Right renal pelvis (tissue), 4 donors: ENCODE results near the gene CXCR4. TPM values are rescaled to one million over a fixed set of nuclear protein-coding genes. Genes with fewer than 3 reads are reported as not detected.
"Not testable (repeated sequence)": the region's sequence is repeated elsewhere in the genome, so short reads cannot be mapped to it uniquely, and the experiment has no call there.

Source experiments
- DNase-seq, 4 donors: peaks; one replicate each; pipeline ENCODE4 v3.0.0-alpha.2; 2013; ENCODE audit warnings: low read depth in 4 of 4, low spot score in 3 of 4, missing footprints in 1 of 4
- polyA plus RNA-seq, 4 donors: library from polyadenylated mRNA; unstranded; fragments of 120-200 nt; gene quantifications; one replicate each; pipeline ENCODE4 v1.2.1, GENCODE V29; 2013; ENCODE audit not compliant: insufficient read length in 4 of 4

CXCR4 gene
- polyA plus RNA-seq, 4 donors = 47.8 to 53.4 (median 52.7) TPM

- DNase-seq = no peak
These were observed 2.7 kb downstream of the CXCR4 start for GRCh38 chr2:136115183-136115761.

GRCh38 chr2:136114382-136114781 lies 3.6 kb downstream of the CXCR4 start:
- no peak for DNase-seq

DNA sequence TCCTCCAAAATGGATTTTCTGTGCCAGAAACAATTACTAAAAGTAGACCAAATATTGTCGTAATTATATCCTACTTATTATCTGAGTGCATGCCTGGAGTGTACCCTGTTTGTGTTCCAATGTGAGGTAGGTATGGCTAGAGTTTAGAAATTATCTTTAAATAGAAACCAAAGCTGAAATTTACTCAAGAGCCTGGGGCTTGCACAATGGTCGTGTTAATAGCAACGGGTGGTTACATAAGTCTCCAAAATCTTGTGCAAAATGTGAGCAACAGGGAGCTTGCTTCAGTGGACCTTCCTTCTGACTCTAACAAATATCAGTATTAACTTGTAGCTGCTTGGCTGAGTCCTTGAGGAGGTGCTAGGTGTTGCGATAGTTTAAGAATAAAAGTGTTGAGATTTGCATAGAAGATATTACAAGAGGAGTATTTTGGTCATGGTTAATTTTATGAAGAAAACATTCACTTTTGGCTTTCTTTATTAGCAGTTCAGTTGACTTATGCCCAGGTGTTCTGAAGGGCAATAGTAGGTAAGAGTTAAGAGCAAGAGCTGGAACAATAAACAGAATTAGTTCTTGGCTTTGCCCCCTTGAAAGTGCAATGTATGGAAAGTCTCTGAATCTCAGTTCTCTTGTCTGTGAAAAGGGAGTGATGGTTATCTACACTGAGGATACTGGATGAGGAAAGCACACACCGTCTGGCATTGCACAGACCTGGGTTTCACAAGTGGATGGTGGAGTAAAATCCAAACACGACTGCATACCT lies 4.6 kb downstream of the CXCR4 start:
- DNase-seq = no peak

GRCh38 chr2:136112317-136113208 lies 5.4 kb downstream of the CXCR4 start:
- no peak for DNase-seq

DNA sequence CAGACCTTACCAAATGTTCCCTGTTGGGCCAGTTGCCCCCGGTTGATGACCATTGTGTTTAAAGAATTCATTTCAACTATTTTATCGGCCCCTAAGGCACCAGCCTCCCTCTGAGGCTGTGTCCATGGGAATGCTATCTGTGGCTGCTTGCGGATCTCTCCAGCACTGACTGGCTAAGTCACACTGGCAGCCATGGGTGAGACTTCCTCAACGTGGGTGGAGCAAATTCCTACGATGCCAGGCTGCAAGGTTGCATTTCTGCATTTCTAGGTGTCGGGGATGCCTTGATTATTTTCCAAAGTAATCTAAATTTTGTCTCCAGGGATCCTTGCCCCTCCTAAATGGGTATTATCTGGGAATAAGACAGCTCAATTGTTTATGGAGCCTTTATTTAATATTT lies 6.2 kb downstream of the CXCR4 start:
- no peak for DNase-seq

DNA sequence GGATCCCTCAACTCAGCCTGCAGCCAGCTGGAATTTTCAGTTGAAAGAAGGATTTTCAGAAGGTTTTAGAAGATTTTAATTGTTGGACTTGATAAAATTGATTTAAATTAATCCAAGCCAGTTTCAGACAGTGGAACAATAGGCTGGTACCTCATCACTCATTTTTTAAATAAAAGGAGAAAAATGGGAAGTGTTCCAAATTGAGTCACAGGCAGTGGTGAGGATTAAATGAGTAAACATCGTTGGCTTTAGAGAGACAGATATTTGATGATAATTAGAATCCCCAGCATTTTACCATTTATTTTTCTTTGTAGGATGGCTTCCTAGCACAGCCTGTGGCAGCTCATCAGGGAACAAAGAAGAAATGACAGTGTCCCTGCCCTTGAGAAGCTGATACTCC lies 7.4 kb downstream of the CXCR4 start:
- DNase-seq = no peak

DNA sequence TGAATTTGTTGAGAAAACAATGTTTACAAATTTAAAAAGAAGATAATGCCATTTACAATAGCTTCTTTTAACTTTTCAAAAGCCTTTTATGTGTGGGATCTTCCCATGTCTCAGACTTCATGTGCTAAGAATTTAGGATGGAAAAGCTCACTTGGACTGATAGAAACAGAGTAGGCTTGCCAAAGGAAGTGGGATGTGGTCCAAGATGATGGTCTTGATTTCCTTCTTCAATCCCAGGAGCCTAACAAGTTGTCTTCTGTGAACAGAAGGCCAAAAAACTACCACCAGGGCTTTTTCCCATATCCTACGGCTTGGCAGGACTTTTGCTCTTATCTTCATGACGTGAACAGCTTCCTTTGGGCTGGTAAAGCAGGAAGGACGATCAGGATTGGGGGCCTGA lies 9.5 kb downstream of the CXCR4 start:
- no peak for DNase-seq

DNA sequence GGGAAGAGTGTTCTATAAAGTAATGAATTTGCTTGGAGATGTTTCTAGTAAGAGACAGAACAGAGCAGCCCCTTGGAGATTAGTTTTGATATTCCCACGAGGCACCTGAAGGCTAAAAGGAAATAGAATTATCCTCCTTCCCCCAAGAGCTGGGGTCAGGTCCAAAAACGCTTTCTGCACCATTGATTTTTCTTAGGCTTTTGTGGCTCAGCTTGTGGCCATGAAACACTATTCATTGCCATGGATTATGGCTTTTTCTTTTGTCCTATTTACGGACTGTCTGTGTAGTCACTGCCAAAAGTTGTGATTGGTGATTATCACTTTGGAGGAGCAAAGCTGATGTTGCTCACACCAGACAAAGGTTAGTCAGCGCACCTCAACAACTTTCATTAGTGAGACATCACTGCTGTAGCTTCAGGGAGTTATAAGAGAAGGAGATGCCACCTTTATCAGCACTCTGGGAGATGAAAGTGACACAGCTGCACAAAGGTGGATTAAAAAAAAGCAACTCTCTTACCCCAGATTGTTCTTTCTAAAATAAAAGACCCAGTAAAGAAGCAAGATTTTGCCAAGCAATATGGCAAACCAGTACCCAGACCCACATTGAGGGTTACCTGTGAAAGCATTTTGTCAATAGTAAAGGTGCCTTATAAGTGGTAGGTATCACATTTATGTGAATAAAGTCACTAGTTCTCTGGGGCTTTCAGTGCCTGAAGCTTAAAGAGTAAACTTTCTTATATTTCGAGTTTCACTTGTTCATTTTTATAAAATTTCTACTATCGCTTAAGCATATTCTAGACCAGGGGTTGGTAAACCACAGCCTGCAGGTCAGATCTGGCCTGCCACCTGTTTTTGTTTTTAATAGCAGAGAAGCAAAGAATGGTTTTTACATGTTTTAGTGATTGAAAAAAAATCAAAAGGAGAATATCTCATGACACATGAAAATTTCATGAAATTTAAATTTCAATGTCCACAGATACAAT lies 10.6 kb downstream of the CXCR4 start:
- DNase-seq = no peak

GRCh38 chr2:136106505-136106904 lies 11.4 kb downstream of the CXCR4 start:
- no peak for DNase-seq

GRCh38 chr2:136104977-136105376 lies 13.0 kb downstream of the CXCR4 start:
- no peak for DNase-seq

GRCh38 chr2:136101042-136101441 lies 16.9 kb downstream of the CXCR4 start:
- DNase-seq = no peak

GRCh38 chr2:136098441-136098840 lies 19.5 kb downstream of the CXCR4 start:
- no peak for DNase-seq

GRCh38 chr2:136093583-136093982 lies 24.4 kb downstream of the CXCR4 start:
- DNase-seq = no peak

- no peak for DNase-seq
These were observed 26.1 kb downstream of the CXCR4 start for GRCh38 chr2:136091899-136092298.

DNA sequence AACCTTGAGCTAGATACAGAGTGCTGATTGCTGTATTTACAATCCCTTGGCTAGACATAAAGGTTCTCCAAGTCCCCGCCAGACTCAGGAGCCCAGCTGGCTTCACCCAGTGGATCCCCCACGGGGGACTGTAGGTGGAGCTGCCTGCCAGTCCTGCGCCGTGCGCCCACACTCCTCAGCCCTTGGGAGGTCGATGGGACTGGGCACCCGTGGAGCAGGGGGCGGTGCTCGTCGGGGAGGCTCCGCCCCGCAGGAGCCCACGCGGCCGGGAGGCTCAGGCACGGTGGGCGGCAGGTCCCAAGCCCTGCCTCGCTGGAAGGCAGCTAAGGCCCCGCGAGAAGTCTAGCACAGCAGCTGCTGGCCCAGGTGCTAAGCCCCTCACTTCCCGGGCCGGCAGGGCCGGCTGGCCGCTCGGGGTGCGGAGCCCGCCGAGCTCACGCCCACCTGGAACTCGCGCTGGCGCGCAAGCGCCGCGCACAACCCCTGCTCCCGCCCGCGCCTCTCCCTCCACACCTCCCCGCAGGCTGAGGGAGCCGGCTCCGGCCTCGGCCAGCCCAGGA lies 30.0 kb downstream of the CXCR4 start:
- not testable (repeated sequence) for DNase-seq

DNA sequence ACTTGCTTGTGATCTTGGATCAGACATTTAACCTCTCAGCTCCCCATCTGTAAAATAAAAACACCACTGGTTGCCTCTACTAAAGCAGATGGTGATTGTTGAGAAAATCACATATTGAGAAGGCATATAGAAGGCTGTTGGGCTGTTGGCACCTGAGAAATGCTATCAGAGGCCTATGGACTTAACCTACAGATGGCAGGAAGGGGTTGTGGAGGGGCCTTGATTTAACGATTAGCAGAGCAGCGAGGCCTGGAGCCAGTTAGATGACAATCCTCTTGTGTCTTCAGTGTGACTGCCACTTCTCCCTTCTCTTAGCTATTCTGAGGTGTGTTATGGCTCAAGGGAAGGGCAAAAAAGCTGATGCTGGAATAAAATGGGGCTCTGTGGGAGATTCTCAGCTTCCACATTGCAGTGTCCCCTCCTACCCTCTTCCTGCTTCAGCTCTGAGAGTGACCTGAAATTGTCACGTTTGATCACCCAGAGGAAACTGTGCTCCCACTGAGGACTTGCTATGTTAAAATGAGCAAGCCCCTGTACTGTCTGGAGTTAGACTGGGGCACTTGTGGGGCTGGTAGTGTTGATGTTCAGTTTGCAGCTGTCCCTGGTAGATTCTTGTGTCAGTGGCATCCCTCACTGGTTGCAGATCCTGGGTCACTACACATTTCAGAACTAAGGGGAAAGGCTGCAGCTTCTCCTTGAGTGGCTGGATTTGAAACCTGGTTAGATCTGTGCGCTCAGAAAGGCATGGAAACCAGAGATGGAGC lies 31.5 kb downstream of the CXCR4 start:
- DNase-seq = no peak

- DNase-seq = no peak
These were observed 32.3 kb downstream of the CXCR4 start for GRCh38 chr2:136085453-136086209.

GRCh38 chr2:136081582-136082210 lies 36.3 kb downstream of the CXCR4 start:
- no peak for DNase-seq
